NB4 (cell line): ENCODE data around the gene FGD3.

ENCODE experiments used
- DNase-seq: peaks from one replicate; pipeline ENCODE4 v3.0.0; 2010; ENCODE audit warnings: low read depth
- H3K4me3 ChIP-seq: one replicate; pipeline ENCODE4 v1.5.1; 2011; ENCODE audit warnings: mild to moderate bottlenecking, low read depth, low read length, moderate library complexity
- MYC ChIP-seq: IDR thresholded peaks from 2 replicates; pipeline ENCODE4 v1.6.1; 2011; ENCODE audit warnings: low read depth, low read length
- POLR2A ChIP-seq: IDR thresholded peaks from 2 replicates; pipeline ENCODE4 v1.6.1; 2011; ENCODE audit warnings: mild to moderate bottlenecking; ENCODE audit not compliant: insufficient read length; ENCODE audit errors: extremely low read depth
- TF ChIP-seq, protein P1 (sequence below): IDR thresholded peaks from one replicate; pipeline ENCODE4 v1.5.1; 2012; ENCODE audit warnings: low read depth, low read length
- TF ChIP-seq, protein P2 (sequence below): IDR thresholded peaks from 2 replicates; pipeline ENCODE4 v1.6.1; 2011; ENCODE audit warnings: low read depth, low read length

FGD3 gene

DNA sequence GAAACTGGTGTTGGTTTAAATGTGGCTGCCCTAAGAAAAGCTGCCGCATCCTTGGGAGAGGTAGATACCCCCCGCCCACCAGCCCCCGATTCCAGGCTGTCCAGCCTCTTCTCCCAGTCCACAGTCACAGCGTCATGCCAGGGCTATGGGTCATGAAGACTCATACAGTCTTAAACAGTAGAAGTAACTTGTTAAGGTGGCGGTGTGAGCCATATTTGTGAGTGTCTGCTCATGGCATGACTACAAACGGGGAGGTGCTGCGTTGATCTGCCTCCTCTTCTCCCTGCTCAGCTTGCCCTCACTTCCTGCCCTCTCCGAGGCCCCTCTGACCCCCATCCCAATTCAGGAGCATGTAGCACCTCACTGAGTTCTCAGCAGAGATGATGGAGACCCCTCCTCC lies 20.8 kb downstream of the FGD3 start:
- TF ChIP-seq, protein P1, sequence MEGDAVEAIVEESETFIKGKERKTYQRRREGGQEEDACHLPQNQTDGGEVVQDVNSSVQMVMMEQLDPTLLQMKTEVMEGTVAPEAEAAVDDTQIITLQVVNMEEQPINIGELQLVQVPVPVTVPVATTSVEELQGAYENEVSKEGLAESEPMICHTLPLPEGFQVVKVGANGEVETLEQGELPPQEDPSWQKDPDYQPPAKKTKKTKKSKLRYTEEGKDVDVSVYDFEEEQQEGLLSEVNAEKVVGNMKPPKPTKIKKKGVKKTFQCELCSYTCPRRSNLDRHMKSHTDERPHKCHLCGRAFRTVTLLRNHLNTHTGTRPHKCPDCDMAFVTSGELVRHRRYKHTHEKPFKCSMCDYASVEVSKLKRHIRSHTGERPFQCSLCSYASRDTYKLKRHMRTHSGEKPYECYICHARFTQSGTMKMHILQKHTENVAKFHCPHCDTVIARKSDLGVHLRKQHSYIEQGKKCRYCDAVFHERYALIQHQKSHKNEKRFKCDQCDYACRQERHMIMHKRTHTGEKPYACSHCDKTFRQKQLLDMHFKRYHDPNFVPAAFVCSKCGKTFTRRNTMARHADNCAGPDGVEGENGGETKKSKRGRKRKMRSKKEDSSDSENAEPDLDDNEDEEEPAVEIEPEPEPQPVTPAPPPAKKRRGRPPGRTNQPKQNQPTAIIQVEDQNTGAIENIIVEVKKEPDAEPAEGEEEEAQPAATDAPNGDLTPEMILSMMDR, result no peak
- no peak for TF ChIP-seq MYC
- TF ChIP-seq, protein P2, sequence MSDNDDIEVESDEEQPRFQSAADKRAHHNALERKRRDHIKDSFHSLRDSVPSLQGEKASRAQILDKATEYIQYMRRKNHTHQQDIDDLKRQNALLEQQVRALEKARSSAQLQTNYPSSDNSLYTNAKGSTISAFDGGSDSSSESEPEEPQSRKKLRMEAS, result no peak
- TF ChIP-seq POLR2A, result no peak
- no peak overlapping the region for H3K4me3 ChIP-seq
- DNase-seq, result no peak

DNA sequence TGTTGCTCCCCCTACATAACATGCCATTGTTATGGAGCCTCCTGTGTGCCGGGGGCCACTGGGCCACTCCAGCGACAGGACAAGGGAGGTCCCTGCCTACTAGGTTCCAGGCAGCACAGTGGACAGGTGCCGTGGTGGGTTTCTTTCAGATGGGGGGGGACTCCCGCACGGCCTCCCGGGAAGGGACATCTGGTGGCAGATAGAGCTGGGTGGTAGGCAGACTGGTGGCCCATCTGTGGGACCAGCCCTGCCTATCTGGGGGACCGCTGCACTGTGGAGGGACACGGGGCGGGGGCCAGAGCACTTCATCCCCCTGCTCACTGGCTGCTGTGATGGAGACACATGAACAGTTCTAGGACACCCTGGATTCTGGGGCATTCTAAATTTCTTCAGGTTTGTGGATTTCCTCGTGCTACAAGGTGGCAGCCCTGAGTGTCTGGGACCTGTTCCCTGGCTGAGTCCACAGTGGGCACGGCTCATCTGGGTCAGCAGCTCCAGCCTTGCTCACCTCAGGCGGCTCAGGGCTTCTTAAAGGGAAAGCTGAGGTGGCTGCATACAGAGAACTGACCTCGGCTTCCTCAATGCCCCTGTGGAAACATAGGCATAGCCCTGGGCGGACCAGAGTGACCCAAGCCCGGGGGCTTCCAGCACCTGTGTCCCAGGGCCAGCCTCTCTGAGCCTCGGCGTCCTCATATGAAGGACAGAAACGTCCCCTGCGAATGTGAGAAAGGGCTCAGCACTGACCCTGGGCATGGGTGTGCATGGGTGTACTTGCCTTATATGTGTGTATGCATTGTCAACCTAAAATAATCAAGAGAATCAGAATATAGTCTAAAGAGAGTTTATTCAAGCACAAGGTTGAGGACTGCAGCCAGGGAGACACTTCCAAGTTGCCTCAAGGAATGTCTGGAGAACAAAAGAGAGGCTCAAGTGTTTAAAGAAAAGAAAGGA lies 22.5 kb downstream of the FGD3 start:
- H3K4me3 ChIP-seq, result no peak overlapping the region
- TF ChIP-seq POLR2A (no peak), MYC (no peak)
- TF ChIP-seq, protein P1, result no peak
- TF ChIP-seq, protein P2, result no peak
- DNase-seq, result no peak

DNA sequence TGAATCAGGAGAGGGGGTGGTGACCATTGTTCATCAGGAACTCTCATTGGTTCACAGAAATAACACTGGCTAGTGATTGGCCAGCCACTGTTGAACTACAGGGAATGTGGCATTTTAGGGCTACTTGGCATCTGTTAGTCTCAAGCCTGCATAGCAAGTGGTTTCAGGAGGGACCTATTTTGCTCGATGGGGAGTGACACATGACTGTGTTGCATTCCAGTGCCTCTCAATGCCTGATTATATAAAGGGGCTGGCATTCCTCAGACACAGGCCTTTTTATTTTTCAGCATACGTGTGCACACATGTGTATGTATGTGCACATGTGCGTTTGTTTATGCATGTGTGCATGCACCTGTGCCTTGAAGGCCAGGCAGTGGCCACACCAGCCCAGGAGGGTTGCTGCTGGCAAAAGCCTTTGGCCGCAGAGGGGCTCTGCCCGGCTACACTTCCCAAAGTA lies 23.2 kb downstream of the FGD3 start:
- H3K4me3 ChIP-seq, result no peak overlapping the region
- TF ChIP-seq MYC, result no peak
- TF ChIP-seq, protein P1, result no peak
- TF ChIP-seq, protein P2, result no peak
- no peak for TF ChIP-seq POLR2A
- peak; percentile 48 for DNase-seq

DNA sequence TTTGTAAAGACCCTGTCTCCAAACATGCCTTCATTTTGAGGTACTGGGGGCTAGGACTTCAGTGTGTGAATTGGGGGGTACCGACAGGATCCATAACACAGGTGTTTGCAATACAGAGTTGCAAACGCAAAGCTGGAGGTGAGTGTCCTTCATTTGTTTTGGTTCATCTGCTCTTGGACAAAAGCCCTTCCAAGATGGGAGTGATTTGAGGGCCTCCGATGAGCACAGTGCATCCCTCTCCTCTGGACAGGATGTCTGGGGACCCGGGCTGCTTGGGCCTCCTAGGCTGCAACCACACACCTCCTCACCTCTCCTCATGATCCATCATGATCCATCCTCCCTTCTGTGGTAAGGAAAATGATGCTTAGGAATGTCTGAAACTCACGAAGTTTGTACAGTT lies 23.8 kb downstream of the FGD3 start:
- no peak overlapping the region for H3K4me3 ChIP-seq
- TF ChIP-seq MYC (no peak), POLR2A (no peak)
- TF ChIP-seq, protein P2, result no peak
- TF ChIP-seq, protein P1, result no peak
- DNase-seq, result no peak

DNA sequence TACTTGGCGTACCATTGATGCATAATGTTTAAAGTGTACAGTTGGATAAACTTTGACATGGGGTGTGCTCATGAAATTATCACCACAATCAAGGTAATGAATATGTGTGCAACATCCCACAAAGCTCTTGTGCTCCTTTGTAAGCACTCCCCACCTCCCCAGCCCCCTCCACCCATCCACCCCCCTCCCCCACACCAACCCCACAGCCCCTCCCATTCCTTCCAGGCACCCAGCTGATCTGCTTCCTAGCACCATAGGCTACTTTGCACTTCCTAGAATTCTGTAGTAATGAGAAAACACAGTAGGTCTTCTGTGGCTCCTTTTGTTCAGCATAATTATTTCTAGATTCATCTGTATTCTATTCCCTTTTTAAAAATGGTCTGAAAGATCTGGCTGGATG lies 24.5 kb downstream of the FGD3 start:
- TF ChIP-seq POLR2A (no peak), MYC (no peak)
- TF ChIP-seq, protein P2, result no peak
- TF ChIP-seq, protein P1, result no peak
- no peak overlapping the region for H3K4me3 ChIP-seq
- DNase-seq, result no peak
